Esophagus muscularis mucosa (tissue), 3 donors: ENCODE data around the gene NAA11.

Experiments used
- CTCF ChIP-seq, 3 experiments: fragments of 200-600 bp in 2 of 3; fragments of 450-650 bp in 1 of 3; sonication (generic) in 2 of 3; IDR thresholded peaks; one replicate each; pipeline ENCODE4 v1.5.1; 2017 to 2019; ENCODE audit warnings: antibody characterized with exemption in 3 of 3, mild to moderate bottlenecking in 2 of 3, moderate library complexity in 1 of 3
- POLR2A ChIP-seq: fragments of 450-650 bp; IDR thresholded peaks from one replicate; pipeline ENCODE4 v1.6.1; 2017; ENCODE audit warnings: antibody characterized with exemption, moderate library complexity, mild to moderate bottlenecking, low read depth
- POLR2AphosphoS5 ChIP-seq, 2 donors: sonication (generic); formaldehyde crosslinking; IDR thresholded peaks; one replicate each; pipeline ENCODE4 v1.6.1; 2017; ENCODE audit warnings: antibody characterized with exemption in 2 of 2

GRCh38 chr4:79287718-79288117 lies 38.1 kb downstream of the NAA11 start:
- TF ChIP-seq CTCF (IDR thresholded peaks at IDR 0.05) (no peak), POLR2A (no peak), POLR2AphosphoS5 (IDR thresholded peaks at IDR 0.05) (no peak)
